ENCODE measurements around the gene ZNF365.
"Not testable (repeated sequence)": the region's sequence is repeated elsewhere in the genome, so short reads cannot be mapped to it uniquely, and the experiment has no call there.

Gene ZNF365

GRCh38 chr10:62373995-62374861 lies at the start of gene ZNF365:
TSS of gene ZNF365 (plus strand) at chr10:62374369. CDS start at chr10:62376194, 1,825 bp downstream.
- no peak for DNase-seq

- DNase-seq, result no peak
Observed at GRCh38 chr10:62326176-62326575, 48.0 kb upstream of the ZNF365 start.

DNA sequence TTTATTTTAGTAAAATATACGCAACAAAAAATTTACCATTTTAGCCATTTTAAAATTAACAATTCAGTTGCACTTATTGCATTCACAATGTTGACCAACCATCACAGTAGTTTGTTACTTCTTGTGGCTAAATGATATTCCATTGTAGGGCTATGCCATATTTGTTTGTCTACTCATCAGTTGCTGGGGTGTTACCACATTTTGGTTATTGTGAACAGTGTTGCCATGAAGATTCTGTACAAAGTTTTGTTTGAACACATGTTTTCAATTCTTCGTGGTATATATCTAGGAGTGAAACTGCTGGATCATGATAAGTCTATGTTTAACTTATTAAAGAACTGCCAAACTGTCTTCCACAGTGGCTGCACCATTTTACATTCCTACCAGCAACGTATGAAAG lies 46.3 kb upstream of the ZNF365 start:
- DNase-seq, result no peak

DNA sequence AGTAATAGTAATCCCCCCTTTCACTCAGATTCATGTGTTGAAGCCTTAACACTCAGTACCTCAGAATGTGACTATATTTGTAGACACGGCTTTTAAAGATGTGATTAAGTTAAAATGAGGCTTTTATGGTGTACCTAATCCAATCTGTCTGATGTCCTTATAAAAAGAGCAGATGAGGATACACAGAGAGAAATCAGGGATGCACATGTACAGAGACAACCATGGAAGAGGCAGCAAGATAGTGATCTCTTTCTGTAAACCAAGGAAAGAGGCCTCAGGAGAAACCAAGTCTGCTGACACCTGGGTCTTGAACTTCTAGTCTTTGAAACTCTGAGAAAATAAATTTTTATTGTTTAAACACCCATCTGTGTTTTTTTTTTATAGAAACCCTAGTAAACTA lies 44.0 kb upstream of the ZNF365 start:
- no peak for DNase-seq

- no peak for DNase-seq
Observed at GRCh38 chr10:62332406-62332805, 41.8 kb upstream of the ZNF365 start.

GRCh38 chr10:62333135-62333889 lies 40.9 kb upstream of the ZNF365 start:
- no peak for DNase-seq

DNA sequence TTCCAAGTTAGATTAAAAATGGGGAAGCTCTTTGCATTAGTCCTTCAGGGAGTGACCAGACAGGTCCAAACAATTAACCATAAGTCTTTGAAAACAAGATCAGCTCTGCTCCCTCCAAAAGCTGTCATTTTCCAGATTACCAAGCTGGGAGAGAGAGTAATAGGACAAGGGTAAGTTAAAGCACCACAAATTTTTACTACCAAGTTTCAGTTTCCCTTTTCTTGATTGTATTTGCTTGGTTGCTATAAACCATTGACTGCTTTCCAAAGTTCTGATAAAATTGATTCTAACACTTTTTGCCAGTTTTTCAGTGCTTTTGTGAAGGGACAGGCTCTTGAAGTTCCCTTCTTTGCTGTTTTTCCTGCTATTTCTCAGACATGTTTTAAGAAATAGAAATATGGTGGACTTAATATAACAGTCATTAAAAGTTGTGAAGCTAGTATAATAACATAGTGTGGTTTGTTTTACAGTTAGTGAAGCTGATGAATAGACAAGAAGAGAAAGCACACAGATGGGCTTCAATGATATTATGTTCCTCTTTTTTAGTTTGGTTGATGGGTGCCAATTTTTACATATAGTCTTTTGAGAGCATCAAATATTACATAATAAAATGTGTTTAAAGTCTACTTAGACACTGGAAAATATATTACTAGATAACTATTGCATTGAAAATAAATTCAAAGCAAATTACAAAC lies 40.0 kb upstream of the ZNF365 start:
- DNase-seq, result no peak

DNA sequence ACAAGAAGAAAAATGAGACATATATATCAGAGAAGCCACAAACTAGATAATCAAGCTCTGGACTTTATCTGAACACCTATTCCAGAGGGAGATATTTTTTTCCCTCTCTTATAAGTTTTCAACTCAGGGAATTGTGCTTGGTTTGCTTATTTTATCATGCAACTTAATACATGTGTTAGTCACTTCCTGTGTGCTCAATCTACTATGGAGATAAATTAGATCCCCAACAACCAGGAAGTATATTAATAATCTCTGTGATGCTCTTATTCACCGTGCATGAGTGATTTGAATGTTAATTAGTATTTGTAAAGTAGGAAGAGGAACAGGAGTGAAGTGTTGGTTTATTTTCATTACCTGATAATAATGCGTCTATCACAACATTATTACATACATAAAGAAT lies 38.8 kb upstream of the ZNF365 start:
- no peak for DNase-seq

GRCh38 chr10:62336404-62336803 lies 37.8 kb upstream of the ZNF365 start:
- DNase-seq, result no peak

DNA sequence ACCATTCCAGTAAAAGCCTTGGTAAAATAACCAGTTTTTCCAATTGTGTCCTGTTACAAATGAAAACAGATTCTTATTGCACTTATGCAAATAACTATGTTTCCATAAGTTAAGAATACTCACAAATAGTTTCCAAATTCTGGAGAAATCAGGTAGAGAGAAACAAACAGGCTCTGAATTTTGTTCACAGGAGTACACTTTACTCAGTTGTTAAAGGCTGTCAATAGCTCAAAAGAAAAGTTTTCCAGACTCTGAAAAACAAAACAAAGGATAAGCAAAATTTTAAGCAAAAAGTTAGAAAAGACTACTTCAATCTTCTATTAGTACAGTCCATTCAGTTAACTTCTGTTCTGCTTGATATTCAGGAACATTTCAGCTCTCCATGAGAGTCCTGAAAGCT lies 32.8 kb upstream of the ZNF365 start:
- no peak for DNase-seq

GRCh38 chr10:62343000-62343399 lies 31.2 kb upstream of the ZNF365 start:
- DNase-seq, result no peak

DNA sequence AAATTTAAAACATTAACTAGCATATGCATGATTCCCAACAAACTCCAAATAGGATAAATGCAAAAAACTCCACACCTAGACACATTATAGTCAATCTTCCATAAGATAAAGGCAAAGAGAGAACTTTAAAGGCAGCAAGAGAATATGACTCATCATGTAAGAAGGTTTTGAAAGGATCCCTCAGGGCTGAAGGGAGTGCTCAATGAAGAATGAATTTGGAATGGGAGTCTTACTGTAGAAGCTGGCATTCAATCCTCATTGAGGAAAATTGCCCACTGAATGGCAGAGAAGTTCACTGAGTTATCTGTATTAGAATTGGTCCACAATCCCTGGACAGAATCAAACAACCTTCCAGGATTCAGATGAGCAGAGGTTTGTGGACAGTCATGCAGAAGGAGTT lies 26.1 kb upstream of the ZNF365 start:
- DNase-seq, result no peak

DNA sequence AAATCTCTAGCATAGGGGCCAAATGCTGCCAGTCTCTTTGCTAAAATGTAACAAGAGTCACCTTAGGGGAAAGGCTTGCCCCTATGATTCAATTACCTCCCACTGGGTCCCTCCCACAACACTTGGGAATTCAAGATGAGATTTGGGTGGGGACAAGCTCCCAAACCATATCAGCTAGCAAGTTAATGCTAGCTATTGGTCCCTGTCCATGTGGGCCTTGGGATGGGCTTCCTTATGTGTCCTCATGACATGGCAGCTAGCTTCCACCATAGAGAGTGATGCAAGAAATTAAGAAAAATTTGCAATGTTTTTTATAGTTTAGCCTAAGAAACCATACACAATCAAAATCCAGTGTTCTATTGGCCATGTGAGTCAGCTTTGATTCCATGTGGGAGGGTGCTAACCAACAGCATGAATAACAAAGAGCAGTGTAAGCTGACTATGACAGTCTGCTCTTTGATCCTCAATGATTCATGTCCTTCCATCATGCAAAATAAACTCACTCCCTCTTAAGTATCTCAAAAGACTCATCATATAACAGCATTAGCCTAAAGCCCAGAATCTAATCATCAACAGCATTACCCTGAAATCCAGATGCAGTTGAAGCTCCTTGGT lies 21.7 kb upstream of the ZNF365 start:
- DNase-seq, result no peak

- no peak for DNase-seq
Observed at GRCh38 chr10:62354916-62355315, 19.3 kb upstream of the ZNF365 start.

DNA sequence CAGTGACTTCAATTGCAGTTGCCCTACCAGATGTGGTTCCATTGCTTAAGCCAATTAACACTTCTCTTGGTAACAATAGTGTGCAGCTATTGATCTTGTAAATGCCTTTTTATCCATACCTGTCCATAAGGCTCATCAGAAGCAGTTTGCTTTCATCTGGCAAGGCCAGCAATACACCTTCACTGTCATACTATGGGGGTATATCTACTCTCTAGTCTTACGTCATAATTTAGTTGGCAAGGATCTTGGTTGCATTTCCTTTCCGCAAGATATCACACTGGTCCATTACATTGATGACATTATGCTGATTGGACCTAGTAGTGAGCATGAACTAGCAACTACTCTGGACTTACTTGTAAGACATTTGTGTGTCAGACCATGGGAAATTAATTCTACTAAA lies 17.7 kb upstream of the ZNF365 start:
- no peak for DNase-seq

DNA sequence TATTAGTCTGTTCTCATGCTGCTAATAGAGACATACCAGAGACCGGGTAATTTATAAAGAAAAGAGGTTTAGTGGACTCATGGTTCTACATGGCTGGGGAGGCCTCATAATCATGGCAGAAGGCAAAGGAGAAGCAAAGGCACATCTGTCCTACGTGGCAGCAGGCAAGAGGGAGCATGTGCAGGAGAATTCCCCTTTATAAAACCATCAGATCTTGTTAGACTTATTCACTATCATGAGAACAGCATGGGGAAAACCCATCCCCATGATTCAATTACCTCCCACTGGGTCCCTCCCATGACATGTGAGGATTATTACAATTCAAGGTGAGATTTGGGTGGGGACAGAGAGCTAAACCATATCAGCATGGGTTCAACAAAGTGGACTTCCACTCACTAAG lies 16.0 kb upstream of the ZNF365 start:
- DNase-seq, result not testable (repeated sequence)

GRCh38 chr10:62373639-62373994 lies 552 bp upstream of the ZNF365 start:
- no peak for DNase-seq

- DNase-seq, result no peak
Observed at GRCh38 chr10:62374862-62375710, 917 bp downstream of the ZNF365 start.

- no peak for DNase-seq
Observed at GRCh38 chr10:62376071-62377025, 2.2 kb downstream of the ZNF365 start.

DNA sequence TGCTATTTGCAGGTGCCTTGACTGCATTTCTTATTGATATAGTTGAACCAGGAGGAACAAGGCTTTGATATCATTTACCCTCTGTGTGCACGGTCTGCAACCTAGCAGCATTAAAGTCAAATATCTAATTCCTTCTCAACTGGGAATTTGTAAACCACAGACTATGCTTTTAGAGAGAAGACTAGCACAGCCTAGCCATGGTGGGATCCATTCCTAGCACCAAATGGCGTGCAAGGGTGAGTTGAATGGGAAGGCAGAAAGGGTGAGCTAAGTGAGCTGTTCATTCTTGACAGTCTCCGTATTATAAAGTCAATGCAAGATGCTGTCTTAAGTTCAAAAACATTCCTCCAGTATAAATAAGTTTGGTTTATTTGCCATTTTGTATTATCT lies 2.9 kb downstream of the ZNF365 start:
- no peak for DNase-seq

- no peak for DNase-seq
Observed at GRCh38 chr10:62377966-62378365, 3.8 kb downstream of the ZNF365 start.
